GM21526 (cell line): Measurements from ENCODE around the gene PNMA8C.
"Not testable (repeated sequence)": the region's sequence is repeated elsewhere in the genome, so short reads cannot be mapped to it uniquely, and the experiment has no call there.

Source experiments
- ATAC-seq: cut with Tn5 transposase; IDR thresholded peaks from one replicate; pipeline ENCODE4 v1.9.1; 2021; ENCODE audit warnings: moderate library complexity; ENCODE audit not compliant: unreplicated experiment, low FRiP score

Gene PNMA8C

DNA sequence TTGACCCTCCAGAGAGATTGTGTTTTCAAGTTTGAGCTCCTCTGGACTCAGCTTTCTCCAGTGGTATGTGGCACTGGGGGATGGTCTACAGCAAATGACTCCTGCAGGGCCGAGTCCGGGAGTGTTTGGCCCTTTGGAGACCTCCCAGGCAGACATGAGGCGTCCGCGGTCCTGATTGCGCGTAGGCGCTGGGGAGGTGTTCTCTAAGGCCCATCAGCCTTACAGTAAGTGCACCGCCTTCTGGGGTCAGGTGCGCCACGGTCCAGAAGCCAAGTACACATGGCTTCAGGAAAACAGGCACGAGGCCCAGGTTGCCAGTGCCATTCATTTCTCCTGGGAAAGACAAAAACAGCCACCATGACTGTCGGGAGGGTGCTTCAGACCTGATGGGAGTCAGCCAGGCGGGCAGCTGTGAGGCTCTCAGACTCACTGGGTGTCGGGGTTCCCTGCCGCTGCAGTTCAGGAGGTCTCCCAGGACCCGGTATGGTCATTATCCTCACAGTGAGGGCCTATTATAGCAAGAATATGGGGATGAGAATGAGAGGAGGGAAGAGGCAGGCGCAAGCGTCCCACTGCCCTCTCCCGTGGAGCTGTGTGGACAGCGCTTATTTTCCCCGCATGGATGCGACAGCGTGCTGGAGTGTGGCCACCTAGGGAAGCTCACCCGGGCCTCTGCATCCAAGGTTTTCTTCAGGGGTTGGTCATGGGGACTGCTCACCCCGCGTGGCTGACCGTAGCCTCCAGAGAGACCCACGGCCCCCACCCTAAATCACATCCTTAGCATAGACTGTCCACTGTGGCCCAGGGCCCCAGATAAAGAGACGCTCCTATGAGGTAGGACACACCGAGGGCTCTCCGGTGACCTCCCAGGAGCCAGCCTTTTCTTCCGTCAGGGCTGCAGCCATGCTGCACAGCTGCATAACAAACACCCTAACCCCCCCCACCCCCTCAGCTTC lies 37.2 kb downstream of the PNMA8C start:
- ATAC-seq = no peak

DNA sequence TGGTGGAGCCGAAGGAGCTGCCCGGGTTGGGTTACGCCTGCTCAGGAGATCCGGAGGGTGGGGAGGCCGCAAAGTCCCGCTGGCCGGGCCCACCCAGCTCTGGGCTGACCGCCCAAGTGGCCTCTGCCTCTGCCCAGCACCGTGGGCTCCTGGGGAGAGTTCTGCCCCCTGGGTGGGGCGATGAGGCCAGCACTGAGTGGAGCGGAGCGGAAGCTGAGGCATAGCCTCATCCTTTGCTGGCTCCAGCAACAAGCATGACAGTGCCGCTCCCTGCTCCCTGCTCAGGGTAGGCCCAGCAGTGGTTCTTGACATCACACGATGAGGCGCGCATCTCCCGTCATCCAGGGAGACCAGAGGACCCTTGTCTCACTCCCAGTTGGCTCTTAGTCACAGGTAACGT lies 37.9 kb downstream of the PNMA8C start:
- no peak for ATAC-seq

- ATAC-seq = no peak
Observed at GRCh38 chr19:46390121-46390858, 38.4 kb downstream of the PNMA8C start.

DNA sequence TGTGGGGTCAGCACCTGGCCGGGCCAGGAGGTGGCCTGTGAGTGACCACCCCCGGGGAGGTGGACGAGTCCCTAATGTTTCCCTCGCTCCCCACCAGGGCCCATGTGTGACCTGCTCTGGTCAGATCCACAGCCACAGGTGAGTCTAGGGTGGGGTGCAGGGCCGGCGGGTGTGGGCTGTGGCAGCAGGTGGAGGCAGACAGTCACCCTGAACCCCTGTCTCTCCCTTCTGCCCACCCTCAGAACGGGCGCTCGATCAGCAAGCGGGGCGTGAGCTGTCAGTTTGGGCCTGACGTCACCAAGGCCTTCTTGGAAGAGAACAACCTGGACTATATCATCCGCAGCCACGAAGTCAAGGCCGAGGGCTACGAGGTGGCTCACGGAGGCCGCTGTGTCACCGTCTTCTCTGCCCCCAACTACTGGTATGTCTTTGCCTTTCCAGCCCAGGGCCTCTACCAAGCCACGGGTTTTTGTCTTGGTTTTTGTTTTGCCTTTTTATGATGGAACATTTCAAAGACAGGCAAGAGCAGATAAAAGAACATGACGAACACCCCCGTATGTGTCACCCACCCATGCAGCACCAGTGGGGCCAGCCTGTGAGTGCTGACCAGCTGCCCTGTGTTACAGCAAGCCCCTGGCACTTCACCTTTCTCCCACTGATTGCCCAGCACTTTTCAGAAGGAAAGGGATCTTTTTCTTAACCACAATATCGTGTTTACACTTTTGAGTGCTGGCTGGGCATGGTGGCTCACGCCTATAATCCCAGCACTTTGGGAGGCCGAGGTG lies 40.2 kb downstream of the PNMA8C start:
- ATAC-seq = no peak

- ATAC-seq = no peak
Observed at GRCh38 chr19:46387713-46388130, 41.0 kb downstream of the PNMA8C start.

DNA sequence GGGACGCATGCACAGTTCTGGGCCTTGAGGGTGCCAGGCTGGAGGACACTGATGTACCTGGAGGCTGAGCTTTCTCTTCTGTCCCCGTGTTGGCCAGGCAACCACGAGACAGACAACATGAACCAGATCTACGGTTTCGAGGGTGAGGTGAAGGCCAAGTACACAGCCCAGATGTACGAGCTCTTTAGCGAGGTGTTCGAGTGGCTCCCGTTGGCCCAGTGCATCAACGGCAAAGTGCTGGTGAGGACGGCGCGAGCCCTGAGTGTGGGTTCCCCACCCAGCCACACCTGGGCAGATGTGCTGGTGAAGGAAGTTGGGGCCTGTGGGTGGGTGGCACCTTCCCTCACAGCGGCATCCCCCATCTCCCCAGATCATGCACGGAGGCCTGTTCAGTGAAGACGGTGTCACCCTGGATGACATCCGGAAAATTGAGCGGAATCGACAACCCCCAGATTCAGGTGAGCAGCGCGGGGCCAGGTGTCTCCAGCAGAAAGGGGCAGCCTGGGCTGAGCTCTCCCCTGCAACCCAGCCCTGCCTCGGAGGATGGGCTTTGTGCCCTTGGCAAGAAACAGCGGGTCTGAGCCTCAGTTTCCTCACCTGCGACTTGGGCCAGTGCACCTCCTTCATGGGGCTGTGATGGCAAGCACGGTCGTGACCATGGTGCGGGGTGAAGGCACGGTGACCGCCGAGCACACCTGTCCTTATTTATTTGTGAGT lies 41.6 kb downstream of the PNMA8C start:
- no peak for ATAC-seq

DNA sequence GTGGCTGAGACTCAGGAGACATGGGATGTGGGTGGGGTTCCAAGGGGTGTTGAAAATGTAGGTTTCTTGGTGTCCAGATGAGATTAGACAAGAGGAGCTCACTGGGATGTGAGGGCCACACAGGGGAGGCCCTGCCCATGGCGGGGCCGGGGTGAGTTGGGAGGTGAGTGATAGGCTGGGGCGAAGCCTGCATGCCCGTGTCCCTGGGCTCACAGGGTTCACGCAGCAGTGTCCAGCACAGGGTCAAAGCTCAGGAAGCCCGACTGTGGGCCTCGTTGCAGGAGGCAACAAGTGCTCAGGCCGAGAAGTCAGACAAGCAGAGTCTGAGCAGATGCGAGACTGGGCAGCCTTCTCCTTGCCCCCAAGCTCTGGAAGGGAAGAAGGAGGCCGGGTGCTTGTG lies 42.6 kb downstream of the PNMA8C start:
- ATAC-seq = no peak

GRCh38 chr19:46385636-46386035 lies 43.1 kb downstream of the PNMA8C start:
- no peak for ATAC-seq

- no peak for ATAC-seq
Observed at GRCh38 chr19:46384396-46384795, 44.3 kb downstream of the PNMA8C start.

DNA sequence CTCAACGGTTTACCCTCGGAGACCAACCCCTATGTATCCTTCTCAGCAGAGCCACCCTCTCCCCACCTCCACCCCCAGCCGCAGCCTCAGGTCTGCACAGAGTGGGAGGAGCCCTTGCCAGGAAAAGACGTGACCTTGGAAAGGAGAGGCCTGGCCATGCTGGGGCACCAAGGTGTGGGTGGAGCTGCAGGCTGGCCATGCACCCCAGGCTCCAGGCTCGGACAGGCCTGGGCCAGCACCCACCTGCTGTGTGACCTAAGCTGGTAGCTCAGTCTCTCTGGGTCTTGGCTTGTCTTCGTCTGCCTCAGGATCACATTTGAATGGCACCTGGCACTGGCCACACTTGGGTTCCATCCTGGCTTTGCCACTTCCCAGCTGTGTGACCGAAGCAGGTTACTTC lies 44.9 kb downstream of the PNMA8C start:
- no peak for ATAC-seq

DNA sequence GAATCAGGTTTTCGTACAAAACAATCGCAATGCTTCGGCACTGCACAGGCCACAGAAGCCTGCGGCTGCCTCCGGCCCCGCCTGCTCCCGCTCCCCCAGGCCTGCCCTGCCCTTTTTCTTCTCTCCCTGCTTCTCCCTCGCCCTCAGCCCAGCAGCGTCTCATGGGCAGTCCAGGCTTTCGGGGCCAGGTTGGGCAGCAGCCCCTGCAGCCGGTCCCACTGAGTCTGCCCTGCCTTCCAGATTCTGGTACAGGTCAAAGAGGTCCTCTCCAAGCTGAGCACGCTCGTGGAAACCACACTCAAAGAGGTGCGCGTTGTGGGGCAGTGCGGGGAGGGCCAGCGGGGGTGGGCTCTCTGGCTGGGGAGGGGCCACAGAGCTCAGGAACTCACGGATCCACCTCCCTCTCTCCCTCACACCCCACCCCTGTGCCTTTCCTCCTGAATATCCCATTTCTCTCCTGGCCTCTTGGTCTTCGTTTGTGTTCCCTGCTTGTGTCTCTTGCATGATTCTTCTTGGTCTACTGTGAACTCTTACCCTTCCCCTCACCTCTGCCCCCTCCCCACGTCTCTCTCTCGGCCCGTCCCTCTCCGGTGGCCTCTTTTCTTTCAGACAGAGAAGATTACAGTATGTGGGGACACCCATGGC lies 45.4 kb downstream of the PNMA8C start:
- no peak for ATAC-seq

DNA sequence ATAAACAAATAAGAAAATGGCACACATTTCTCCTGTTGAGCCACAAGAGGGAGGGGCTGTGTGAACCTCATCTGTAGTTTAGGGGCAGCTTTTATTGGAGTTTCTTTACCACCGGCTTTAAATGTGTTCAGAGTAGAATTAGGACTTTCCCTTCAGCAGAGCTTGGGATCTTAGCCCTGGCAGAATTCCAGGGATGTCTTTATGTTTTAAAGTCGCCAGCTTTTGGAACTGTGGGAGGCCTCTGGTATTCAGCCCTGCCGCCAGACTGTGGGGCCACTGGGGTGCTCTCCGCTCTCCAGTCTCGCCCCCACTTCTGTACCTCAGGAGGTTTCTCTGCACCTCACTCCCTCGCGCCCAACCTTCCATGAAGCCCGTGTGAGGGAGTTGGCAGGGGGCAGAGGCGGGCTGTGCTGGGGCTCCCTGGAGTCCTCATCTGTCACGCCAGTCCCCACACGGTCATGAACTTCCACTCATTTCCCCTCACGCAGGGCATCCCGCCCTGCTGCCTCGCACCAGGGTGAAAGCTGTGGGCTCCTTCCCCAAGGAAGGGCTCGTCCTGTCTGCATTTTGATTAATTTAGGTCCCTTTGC lies 46.9 kb downstream of the PNMA8C start:
- no peak for ATAC-seq

DNA sequence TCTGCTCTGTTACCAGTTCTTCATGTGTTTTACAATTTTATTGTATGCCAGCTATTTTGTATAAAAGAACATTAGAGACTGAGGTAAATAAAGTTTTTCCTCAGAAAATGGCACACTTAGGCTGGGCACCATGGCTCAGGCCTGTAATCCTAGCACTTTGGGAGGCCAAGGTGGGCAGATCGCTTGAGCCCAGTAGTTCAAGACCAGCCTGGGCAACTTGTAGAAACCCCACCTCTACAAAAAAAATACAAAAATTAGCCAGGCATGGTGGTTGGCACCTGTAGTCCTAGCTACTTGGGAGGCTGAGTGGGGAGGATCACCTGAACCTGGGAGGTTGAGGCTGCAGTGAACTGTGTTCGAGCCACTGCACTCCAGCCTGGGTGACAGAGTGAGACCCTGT lies 47.4 kb downstream of the PNMA8C start:
- ATAC-seq = no peak

- ATAC-seq = no peak
Observed at GRCh38 chr19:46380690-46381089, 48.0 kb downstream of the PNMA8C start.

DNA sequence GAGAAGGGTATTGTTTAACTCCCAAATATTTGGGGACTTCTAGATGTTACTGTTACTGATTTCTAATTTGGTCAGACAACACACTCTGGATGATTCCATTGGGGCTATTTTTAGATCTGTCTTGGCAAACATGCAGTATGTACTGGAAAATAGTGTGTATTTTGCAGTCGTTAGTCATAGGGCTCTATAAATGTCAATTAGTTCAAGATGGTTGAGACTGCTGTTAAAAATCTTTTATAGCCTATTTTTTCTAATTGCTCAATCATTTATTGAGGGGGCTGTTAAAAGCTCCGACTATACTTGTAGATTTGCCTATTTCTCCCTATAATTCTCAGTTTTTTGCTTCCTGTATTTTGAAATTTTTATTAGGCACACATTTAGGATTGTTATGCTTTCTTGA lies 50.5 kb downstream of the PNMA8C start:
- ATAC-seq = no peak

GRCh38 chr19:46376241-46377153 lies 52.2 kb downstream of the PNMA8C start:
- ATAC-seq = no peak

DNA sequence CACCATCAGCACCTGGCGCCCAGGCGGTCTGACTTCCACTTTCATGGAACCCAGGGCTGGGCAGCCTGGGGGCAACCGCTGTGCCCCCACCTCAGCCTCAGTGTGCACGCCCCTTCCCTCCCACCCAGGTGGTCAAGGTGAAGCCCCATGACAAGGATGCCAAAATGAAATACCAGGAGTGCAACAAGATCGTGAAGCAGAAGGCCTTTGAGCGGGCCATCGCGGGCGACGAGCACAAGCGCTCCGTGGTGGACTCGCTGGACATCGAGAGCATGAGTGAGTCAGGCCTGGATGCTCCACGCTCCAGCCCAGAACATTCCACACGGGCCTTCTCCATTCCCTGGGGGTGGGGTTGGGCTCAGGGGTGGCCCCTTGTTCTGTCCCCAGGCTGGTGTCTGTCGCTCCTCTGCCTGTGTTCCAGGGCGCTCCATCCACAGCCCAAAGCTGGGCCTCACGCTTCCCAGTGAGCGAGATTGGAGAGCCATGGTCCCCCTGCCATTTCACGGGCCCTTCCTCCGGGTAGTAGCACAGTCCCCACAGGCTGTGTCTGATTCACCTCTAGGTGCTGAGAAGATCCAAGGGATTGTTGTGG lies 53.2 kb downstream of the PNMA8C start:
- ATAC-seq = not testable (repeated sequence)
